Activated T-cell treated with anti-CD3 and anti-CD28 coated beads, Interleukin-2, amount 50 U/mL, for 72 hours (primary cell): Measurements from ENCODE around the gene QRICH1. TPM values are rescaled to one million over a fixed set of nuclear protein-coding genes. Genes with fewer than 3 reads are reported as not detected.

ENCODE experiments used
- ATAC-seq, 2 donors: fragments of 150-1000 bp; cut with Tn5 transposase; replicated peaks in 1 of 2; 2 replicates each; pipeline ENCODE4 v1.10.0; 2021; ENCODE audit warnings: moderate library complexity in 2 of 2, mild to moderate bottlenecking in 1 of 2
- DNase-seq, 2 donors: peaks; one replicate each; pipeline ENCODE4 v3.0.0; 2021 to 2022; ENCODE audit warnings: mixed read lengths in 1 of 2
- H3K27ac Mint-ChIP-seq: one replicate; pipeline ENCODE4 v1.8.0; 2022; ENCODE audit warnings: mild to moderate bottlenecking, moderate library complexity, mixed read lengths
- H3K27me3 Mint-ChIP-seq: one replicate; pipeline ENCODE4 v1.8.0; 2022; ENCODE audit warnings: low read depth, mixed read lengths
- H3K36me3 Mint-ChIP-seq, 2 donors: one replicate each; pipeline ENCODE4 v1.8.0; 2022; ENCODE audit warnings: mixed read lengths in 2 of 2, mild to moderate bottlenecking in 1 of 2; ENCODE audit not compliant: insufficient read depth in 2 of 2
- H3K4me1 Mint-ChIP-seq: one replicate; pipeline ENCODE4 v1.8.0; 2022; ENCODE audit warnings: low read depth, mixed read lengths
- H3K4me3 Mint-ChIP-seq, 2 donors: one replicate each; pipeline ENCODE4 v1.8.0; 2022; ENCODE audit warnings: mild to moderate bottlenecking in 2 of 2, mixed read lengths in 2 of 2, moderate library complexity in 2 of 2
- H3K9me3 Mint-ChIP-seq, 2 donors: one replicate each; pipeline ENCODE4 v1.8.0; 2022; ENCODE audit warnings: mixed read lengths in 2 of 2
- total RNA-seq, 2 donors: library from RNA; stranded (reverse); gene quantifications; one replicate each; pipeline ENCODE4 v1.2.3, GENCODE V29; 2022

The QRICH1 gene
- total RNA-seq, 2 donors from 2014 or later = 120 to 123 TPM

DNA sequence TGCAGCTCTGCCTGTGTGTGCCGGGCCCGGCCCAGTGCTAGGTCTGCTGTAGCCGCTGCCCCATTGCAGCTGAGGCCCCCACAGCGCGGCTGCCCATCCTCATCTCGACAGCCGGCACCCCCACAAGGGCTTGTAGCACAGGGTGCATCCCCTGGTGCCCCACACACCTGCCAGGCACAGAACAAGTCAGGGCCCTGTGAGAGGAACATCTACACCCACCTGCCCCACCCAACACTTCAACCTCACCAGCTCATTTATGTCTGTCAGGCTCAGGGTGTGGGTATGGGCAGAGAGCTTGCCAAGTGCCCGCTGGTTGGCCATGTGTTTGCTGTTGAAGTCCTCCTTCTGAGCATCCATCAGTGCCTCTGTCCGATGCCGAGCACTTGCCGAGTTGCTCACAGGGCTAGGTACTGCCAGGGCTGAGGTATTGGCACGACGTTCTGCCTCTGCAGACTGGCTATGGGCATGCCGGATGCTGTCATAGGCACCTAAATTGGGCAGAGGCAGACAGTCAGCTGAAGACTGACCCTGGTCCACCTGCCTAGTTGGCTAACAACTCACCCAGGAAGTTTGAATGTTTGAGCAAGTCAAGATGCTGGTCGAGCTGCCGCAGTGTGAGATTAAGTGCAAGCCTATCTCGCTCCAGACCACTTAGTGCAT is 29.1 kb upstream of the QRICH1 start:
- DNase-seq (no peak), ATAC-seq (no peak)
- peaks cover 18% of the 10 kb centered on the region for H3K4me1 Mint-ChIP-seq
- no peak overlapping the region for H3K27ac Mint-ChIP-seq
- H3K27me3 Mint-ChIP-seq = no peaks in the 10 kb centered on the region
- no peaks in the 10 kb centered on the region for H3K9me3 Mint-ChIP-seq
- no peak overlapping the region for H3K4me3 Mint-ChIP-seq
- peaks cover 0 to 4% of the 10 kb centered on the region in 2 donors for H3K36me3 Mint-ChIP-seq

DNA sequence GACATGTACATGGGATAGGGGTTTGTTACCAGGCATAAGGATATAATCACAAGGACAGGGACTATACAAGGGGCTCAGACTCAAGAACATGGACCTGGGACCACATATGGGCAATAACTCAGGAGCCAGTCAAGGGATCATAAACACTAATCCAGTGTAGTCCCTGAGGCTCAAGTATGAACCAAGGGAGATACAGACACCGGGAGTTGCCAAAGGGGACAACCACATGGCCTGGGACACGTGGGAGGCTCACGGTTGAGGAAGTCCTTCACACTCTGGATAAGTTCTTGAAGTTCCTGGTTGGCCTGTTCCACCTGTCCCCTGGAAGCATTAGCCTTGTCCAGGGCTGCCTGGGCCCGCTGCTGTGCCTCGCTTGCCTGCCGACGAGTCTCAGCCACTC is 28.6 kb upstream of the QRICH1 start:
- no peaks in the 10 kb centered on the region for H3K9me3 Mint-ChIP-seq
- peaks cover 0 to 7% of the 10 kb centered on the region in 2 donors for H3K36me3 Mint-ChIP-seq
- H3K27ac Mint-ChIP-seq = no peak overlapping the region
- no peak for DNase-seq
- no peak for ATAC-seq
- H3K27me3 Mint-ChIP-seq = no peaks in the 10 kb centered on the region
- peaks cover 18% of the 10 kb centered on the region for H3K4me1 Mint-ChIP-seq
- H3K4me3 Mint-ChIP-seq = no peak overlapping the region

DNA sequence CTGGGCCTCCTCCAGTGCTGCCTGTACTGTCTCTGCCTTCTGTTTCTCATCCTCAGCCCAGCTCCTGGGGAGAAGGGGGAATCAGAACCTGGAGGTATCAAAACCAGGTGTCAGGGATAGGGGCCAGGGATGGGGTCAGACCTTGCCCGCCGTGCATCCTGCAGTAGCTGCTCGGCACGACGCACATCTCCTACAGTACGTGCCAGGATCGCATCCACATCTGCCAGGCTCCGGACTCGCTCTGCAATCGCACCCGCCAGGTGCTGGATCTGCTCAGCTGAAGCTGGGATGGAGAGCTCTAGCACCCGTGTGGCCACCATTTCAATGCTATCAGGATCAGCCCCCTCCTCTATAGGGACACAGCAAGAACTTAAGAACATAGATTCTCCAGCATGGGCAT is 28.2 kb upstream of the QRICH1 start:
- Mint-ChIP-seq H3K4me3 (peak overlapping the region; percentile 88 to 89), H3K27me3 (no peaks in the 10 kb centered on the region), H3K4me1 (peaks cover 18% of the 10 kb centered on the region), H3K27ac (peak overlapping the region; percentile 86), H3K9me3 (no peaks in the 10 kb centered on the region), H3K36me3 (peaks cover 2 to 7% of the 10 kb centered on the region in 2 donors)
- DNase-seq (no peak), ATAC-seq (no peak)

DNA sequence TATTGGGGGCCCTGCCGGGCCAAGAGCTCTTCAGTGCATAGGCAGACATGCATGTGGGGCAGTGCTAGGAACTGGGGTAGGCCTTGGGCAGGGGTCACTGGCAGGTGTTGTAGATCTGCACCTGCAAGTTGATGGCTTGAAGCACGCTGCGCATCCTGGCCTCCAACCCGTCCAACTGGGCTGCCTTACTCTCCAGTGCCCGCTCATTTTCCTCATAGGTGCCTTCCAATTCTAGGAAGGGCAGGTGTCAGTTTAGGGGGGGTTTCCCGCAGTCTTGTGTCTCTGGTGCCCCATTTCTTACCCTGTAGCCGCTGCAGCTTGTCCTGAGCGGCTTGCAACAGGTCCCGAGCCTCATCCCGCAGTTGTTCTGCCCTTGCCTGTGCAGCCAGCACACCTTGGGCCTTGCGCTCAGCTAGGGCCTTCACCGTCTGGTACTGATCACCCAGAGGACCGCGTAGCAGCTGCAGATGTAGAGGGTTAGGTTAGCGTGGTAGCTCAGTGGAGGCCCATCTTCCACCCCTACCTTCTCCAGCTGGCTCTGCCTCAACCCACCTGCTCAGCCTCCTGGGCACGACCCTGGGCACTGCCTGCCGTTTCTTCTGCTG is 27.4 kb upstream of the QRICH1 start:
- Mint-ChIP-seq H3K27me3 (no peaks in the 10 kb centered on the region), H3K4me1 (peaks cover 18% of the 10 kb centered on the region), H3K36me3 (peaks cover 2 to 7% of the 10 kb centered on the region in 2 donors), H3K4me3 (peak overlapping the region; percentile 88 to 89), H3K27ac (peak overlapping the region; percentile 86), H3K9me3 (no peaks in the 10 kb centered on the region)
- DNase-seq = no peak
- no peak for ATAC-seq

DNA sequence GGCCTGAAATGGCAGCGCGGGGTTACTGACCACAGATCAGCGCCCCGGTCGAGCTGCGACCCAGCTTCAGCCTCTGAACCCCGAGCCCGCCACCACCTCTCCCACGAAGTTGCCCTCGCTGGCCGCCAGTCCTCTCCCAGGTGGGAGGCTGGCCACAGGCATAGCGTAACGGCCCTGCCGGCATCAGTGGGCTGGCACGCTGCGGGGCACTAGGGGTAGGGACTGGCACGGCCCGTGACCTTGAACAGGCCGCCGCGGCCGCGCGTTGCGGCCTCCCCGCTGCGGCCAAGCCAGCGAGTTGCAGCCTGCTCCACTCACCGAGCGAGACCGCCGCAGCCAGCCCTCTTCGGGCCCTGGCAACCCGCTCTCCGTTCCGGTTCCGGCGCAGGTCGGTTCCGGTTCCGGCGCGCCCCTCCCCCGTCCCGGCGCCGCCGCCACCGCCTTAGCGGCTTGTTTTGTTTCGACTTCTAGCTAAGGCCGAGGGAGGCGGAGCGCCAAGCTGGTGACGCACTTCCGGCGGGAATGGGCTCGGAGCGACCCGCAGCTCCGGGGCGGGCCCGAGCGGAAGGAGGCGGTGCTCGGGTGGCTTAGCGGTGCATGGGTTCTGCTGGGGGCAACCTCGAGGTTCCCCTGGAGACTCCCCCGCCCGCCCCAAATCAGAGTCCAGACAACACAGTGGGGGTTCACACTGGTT is 26.7 kb upstream of the QRICH1 start, which contains the start of gene USP19:
USP19 (minus strand) TSS at position 386 of the 694 bp plus-strand sequence. CDS start 1,678 bp downstream, outside the sequence.
- H3K4me1 Mint-ChIP-seq = peaks cover 18% of the 10 kb centered on the region
- ATAC-seq (peak; percentile 95), DNase-seq (peak; percentile 94 to 97)
- peaks cover 2 to 11% of the 10 kb centered on the region in 2 donors for H3K36me3 Mint-ChIP-seq
- H3K27ac Mint-ChIP-seq = peak within 1 kb of the TSS; percentile 86
- no peaks in the 10 kb centered on the region for H3K9me3 Mint-ChIP-seq
- no peaks in the 10 kb centered on the region for H3K27me3 Mint-ChIP-seq
- H3K4me3 Mint-ChIP-seq = peak within 1 kb of the TSS; percentile 88 to 89

DNA sequence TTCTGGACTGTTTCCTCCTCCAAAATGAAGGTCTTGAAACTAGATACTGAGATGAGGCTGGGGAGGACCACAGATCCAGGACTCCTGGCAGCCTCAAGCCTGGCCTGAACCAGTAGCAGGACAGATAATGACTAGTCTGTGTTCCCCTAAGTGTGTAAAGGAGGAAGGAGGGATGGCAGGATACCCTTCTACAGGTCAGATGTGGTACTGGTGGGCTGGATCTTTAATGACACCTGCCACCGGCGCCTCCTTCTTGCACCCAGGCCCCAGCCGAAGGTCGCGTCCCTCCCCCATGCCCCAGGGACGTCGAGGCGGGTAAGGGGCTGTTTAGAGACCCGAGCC is 26.2 kb upstream of the QRICH1 start:
- Mint-ChIP-seq H3K4me3 (peak overlapping the region; percentile 88 to 89), H3K4me1 (peaks cover 18% of the 10 kb centered on the region), H3K27ac (peak overlapping the region; percentile 75), H3K9me3 (no peaks in the 10 kb centered on the region), H3K36me3 (peaks cover 4 to 11% of the 10 kb centered on the region in 2 donors), H3K27me3 (no peaks in the 10 kb centered on the region)
- ATAC-seq = no peak
- DNase-seq = no peak

DNA sequence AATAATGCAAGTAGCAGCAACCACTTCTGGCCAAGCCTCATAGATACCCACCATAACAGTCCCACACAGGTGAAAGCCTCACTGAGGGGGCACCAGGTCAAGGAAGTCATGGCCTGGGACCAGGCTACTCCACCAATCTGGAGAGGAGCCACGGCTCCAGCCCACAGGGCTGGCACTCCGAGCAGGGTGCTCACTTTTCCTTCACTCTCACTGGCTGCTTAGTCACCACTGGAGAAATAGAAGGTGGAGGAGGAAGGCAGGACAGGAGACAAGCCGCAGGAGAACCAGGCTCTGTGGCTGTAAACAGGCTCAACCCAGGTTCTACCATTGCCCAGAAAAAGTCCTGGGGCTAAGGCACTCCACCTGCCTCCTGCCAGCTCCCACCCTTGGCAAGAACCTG is 25.6 kb upstream of the QRICH1 start:
- H3K36me3 Mint-ChIP-seq = peaks cover 4 to 11% of the 10 kb centered on the region in 2 donors
- ATAC-seq = no peak
- no peak for DNase-seq
- peak overlapping the region; percentile 88 to 89 for H3K4me3 Mint-ChIP-seq
- no peaks in the 10 kb centered on the region for H3K9me3 Mint-ChIP-seq
- peaks cover 18% of the 10 kb centered on the region for H3K4me1 Mint-ChIP-seq
- peak overlapping the region; percentile 50 for H3K27ac Mint-ChIP-seq
- no peaks in the 10 kb centered on the region for H3K27me3 Mint-ChIP-seq

DNA sequence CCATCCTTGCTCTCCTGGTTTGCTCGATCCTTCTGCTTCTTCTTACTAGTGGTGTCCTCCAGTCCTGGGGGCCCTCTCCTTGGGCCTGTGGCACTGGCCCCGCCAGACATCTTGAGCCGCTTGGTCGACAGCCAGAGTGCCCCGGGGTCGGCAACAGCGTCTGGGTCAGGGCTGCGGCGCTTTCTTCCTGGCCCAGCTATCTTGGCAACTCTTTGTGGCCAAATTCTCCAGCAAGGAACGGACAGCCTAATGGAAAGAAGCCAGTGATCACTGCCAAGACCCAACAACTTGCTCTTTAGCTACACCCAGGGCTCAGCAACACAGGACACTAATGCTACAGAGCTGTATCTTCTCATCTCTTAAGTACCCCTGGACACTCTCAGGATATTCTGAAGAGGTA is 25.2 kb upstream of the QRICH1 start:
- H3K4me1 Mint-ChIP-seq = peaks cover 18% of the 10 kb centered on the region
- peaks cover 4 to 11% of the 10 kb centered on the region in 2 donors for H3K36me3 Mint-ChIP-seq
- H3K27ac Mint-ChIP-seq = peak overlapping the region; percentile 50

DNA sequence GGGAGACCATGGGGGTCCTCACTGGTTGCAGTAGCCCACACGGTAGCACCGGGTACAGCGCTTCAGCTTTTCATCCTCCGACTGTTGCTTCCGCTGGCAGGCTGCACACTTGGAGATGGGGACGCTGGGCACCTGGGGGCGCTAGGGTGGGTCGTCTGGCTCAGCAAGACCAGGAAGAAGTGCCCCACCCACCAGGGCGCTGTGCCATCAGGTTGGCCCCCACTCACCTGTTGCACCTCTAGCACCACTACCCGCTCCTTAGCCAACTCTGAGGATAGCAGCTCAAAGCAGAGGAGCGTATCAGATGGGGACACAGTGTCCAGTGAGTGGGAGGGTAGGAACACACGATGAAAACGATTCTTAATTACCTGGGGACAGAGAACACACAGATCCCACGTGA is 18.4 kb upstream of the QRICH1 start:
- no peaks in the 10 kb centered on the region for H3K27me3 Mint-ChIP-seq
- no peaks in the 10 kb centered on the region for H3K9me3 Mint-ChIP-seq
- peaks cover 6 to 10% of the 10 kb centered on the region in 2 donors for H3K36me3 Mint-ChIP-seq
- DNase-seq (no peak), ATAC-seq (no peak)
- H3K4me1 Mint-ChIP-seq = no peaks in the 10 kb centered on the region
- H3K27ac Mint-ChIP-seq = no peak overlapping the region
- no peak overlapping the region for H3K4me3 Mint-ChIP-seq

More for the DNA sequence above, 25.2 kb upstream of the QRICH1 start:
- no peaks in the 10 kb centered on the region for H3K9me3 Mint-ChIP-seq
- DNase-seq (no peak), ATAC-seq (no peak)
- no peaks in the 10 kb centered on the region for H3K27me3 Mint-ChIP-seq
- H3K4me3 Mint-ChIP-seq = peak overlapping the region; percentile 88 to 89

DNA sequence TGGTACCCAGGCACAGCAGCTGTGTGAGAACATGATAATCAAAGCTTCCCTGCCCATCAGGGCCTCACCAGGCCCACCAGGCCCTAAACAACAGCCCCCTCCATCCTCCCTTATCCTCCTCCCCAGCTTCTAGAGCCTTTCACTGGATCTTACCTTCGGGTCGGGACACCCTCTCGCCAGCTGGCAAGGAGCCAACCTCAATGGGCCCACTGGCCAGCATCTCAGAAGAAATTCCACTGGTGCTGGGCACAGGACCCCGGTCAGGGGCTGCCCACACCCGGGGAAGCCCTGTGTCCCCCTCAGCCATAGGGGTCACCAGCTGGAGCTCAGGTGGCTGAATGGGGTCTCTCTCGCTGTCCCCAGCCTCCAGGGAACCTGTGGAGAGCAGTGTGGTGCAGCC is 17.5 kb upstream of the QRICH1 start:
- DNase-seq = no peak
- no peak overlapping the region for H3K27ac Mint-ChIP-seq
- H3K4me1 Mint-ChIP-seq = no peaks in the 10 kb centered on the region
- H3K4me3 Mint-ChIP-seq = no peak overlapping the region
- H3K27me3 Mint-ChIP-seq = no peaks in the 10 kb centered on the region
- ATAC-seq = no peak
- peaks cover 5 to 10% of the 10 kb centered on the region in 2 donors for H3K36me3 Mint-ChIP-seq
- no peaks in the 10 kb centered on the region for H3K9me3 Mint-ChIP-seq

DNA sequence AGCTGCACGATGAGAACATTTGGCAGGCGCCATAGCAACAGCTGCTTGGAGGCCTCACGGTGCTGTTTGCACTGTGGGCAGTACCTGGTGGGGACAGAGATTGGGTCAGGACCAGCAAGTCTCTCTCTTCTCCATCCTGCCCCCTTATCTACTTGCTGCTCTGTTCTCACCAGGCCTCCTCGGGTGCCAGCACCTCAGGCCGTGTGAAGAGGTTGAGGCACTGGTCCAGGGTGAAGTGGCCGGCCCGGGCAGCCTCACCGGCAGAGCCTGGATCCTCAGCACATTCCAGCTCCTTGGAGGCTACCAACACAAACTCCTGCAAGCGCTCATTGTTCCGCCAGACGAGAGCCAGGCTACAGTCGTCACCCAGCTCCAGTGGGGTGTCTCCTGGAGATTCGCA is 16.9 kb upstream of the QRICH1 start:
- Mint-ChIP-seq H3K9me3 (no peaks in the 10 kb centered on the region), H3K27me3 (no peaks in the 10 kb centered on the region), H3K4me3 (no peak overlapping the region), H3K4me1 (peaks cover 2% of the 10 kb centered on the region), H3K36me3 (peaks cover 5 to 6% of the 10 kb centered on the region in 2 donors), H3K27ac (no peak overlapping the region)
- DNase-seq (no peak), ATAC-seq (no peak)

DNA sequence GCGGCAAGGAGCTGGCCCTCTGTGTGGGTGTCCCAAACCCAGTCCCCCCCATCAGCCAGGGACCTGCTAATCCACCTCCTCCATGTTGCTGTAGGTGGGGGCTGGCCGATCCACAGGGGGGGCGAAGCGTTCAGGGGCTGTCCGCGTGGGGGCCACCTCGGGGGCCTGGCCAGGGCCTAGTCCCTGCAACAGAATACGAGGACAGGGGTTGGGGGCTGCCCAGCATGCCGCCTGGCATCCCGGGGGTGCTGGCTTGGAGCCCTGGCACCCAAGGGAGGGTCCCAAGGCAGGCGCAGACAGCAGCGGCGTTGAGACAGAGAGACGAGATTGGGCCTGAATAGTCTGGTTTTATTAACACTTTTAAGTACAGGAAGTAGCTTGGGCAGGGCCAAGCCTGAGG is 14.5 kb upstream of the QRICH1 start:
- no peak for DNase-seq
- Mint-ChIP-seq H3K9me3 (no peaks in the 10 kb centered on the region), H3K27ac (no peak overlapping the region), H3K4me1 (peaks cover 22% of the 10 kb centered on the region), H3K27me3 (no peaks in the 10 kb centered on the region), H3K36me3 (peaks cover 3 to 7% of the 10 kb centered on the region in 2 donors), H3K4me3 (no peak overlapping the region)
- no peak for ATAC-seq
